T-helper 9 cell (primary cell): ENCODE results near the gene AMMECR1.
A peak's percentile ranks its signal among the peaks of the same experiment; 100 is the strongest.

Source experiments
- DNase-seq: peaks from one replicate; pipeline ENCODE4 v3.0.0-alpha.2; 2020

Gene AMMECR1

DNA sequence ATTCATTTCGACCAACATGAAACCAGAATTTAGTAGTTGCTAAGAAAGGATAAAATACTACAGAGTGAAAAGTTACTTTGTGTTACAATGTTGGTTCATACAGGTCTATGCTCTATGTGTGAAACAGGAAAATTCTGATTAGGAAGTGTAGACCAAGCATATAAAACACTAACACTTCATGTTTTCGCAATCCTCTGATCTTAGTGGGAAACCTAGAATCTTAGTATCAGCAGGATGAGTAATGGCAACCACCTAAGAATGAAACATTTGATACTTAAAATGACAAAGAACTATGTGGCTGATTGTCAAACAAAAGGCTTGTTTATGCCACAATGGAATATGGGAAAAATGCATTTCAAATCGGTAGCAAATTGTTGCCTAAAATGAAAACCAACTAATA, 116.1 kb downstream of the AMMECR1 start:
- no peak for DNase-seq

DNA sequence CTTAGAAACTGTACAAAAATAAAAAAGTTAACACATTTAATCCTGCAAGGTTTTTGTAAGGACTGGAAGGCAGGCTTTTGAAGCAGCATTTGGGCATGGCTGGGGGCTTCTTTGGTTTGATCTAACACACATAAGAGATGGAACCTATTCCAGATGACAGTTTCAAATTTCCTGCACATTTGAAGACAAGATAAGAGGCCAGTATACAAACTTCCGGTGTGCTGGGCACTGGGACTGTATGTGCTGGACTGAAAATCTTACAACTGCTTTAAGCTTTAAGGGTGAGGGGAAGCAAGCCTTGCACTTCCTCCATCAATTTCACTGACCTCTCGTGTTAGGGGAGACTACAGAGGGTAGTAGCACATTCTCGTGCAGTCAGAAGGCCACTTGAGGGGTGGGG, 122.9 kb downstream of the AMMECR1 start:
- DNase-seq = no peak

DNA sequence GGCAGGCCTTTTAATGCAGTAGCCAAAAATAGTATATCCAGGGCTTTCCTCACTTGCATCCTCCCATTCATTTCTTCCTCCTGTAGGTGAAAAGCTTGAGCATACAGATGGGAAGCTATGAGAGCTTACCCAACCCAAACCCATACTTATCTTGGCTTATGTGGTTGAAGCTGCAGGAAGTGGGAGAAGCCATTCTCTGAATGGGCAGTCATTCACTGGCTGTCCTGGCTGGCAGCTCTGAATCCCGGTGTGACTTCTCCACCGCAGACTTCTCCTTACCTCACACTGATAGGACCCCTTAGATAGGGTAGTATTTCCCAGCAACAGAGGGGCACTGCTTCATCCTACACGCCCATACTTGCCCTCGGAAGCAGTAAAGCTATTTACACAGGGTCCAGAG, 125.4 kb downstream of the AMMECR1 start:
- no peak for DNase-seq

DNA sequence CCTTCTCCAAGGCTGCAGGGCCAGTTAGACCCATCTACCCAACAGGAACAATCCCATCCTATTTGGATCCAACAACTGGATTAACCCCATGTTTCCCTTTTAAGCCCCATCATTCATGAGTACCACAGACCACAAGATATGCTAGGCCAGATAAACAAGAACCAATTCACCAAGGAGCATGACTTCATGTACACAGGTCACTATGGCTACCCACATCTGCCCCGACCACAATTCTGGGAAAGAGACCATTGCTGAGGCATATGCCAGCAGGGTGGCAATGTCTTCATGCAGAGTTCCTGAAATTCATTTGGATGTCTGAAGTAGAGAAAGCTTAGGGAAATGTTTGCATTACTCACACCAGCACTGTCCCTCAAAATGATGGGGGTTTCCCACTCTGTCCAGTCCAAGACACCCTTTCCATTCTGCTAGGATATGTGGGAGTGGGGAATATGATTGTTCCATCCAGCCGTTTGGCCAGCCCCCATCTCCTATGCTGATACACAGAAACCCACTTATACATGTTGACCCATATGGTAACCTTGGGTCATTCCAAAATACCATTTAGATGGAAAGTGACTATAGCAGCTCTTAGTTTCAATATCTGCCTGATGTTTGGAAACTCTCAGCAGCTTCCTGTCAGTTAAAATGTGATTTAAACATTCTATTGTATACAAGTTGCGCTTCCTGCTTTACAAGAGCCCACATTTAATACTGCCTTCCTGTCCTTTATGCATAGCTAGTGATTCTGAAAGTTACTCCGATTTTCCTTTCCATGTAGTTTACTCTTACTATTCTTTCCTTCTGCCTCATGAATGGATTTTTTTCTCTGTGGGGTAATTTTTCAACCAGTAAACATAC, 129.0 kb downstream of the AMMECR1 start:
- DNase-seq = no peak

DNA sequence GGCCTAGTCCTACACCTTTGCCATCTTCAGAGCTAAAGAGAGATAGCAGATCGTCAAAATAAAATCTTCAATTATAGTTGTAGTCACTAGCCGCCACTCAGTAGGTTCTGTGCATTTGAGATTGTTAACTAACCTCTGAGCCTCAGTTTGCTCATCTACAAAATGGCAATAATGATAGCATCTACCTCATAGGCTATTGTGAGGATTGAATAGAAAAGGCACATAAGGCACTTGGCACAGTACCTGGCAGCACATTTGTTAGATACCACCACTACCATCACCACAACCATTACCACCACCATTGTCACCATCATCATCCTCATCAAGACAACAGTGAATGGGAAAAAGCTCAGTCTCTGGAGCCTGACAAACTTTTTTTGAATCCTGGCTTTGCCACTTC, 134.6 kb downstream of the AMMECR1 start:
- DNase-seq = no peak

DNA sequence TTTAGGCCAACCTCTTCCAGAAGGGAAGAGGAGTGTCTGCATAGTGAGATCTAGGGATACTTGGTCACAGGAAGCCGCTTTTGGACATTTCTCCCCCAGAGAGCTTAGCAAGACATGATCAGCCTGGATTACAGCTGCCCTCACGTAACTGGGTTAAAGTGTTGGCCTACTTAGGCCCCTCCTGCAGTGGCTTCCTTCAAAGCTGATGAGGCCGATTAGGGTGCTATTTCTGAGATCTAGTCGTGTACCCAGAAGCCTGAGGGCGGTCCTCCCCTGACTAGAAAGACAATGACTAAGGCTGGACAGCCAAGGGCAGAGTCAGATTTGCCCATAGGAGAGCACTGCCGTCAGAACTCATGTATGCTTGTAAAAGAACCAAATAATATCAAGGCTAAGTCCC, 135.0 kb downstream of the AMMECR1 start:
- no peak for DNase-seq

DNA sequence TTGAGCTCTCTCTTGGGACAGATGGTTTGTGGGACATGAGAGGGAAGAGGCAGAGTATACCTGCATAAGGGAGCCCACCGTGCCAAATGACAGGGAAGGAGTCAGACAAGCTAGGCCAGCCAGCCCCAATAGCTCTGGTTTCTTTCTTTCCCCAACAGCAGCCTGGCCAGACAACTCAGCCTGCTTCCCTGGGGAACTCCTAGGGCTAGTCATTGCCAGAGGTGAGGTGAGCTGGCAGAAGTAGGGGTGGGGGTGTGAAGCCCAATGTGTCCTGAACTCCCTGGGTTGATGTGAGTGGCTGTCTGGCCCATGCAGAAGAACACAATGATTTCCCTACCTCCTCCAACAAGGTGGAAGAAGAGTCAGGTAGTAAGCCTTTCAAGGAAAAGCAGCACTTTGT, 135.5 kb downstream of the AMMECR1 start:
- DNase-seq = no peak

DNA sequence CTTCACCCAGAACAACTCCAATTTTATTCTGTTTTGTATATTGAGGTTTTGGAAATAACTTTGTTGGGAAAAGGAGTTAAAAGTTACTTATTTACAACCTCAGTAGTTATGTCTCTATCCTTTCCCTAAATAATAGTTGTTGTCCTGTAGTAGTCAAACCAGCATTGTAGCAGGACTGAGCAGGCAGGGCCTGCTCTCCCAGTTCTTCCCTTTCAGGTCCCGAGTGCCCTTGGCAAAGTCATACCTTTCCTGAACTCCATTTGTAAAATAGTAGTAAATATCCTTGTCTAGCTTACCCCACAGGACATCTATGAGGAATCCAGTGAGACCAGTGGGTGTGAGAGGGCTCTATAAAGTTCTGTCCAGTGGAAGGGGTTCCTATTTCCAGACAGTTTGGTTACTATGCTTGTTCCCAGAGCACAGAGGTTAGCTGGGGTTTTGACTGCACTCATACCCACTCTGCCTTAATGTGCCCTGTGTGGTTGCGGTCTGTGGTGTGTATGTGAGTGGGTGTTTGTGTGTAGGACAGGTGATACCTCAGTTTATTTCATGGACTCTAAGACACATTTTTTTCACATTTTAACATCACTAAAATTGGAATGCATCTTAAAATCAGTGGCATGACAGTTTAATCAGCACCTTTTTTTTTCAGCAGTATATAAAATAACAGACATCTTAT, 136.3 kb downstream of the AMMECR1 start:
- DNase-seq = no peak

DNA sequence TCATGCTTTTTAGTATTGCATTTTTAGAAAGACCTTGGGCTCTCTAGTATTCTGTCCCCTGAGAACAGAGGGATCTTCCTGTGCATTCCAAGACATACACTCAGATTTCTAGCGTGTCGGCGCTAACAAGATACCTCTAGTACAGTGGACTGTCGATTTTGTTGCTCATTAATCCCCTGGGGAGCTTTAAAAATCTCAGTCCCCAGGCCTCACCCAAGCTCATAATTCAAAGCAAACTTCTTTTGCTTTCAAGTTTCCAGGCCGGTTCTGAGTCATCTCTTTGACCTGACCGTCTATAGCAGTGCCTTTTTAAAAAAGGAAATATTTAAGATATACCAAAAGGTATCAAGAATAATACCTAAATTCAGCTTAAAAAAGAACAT, 137.0 kb downstream of the AMMECR1 start:
- DNase-seq = no peak

DNA sequence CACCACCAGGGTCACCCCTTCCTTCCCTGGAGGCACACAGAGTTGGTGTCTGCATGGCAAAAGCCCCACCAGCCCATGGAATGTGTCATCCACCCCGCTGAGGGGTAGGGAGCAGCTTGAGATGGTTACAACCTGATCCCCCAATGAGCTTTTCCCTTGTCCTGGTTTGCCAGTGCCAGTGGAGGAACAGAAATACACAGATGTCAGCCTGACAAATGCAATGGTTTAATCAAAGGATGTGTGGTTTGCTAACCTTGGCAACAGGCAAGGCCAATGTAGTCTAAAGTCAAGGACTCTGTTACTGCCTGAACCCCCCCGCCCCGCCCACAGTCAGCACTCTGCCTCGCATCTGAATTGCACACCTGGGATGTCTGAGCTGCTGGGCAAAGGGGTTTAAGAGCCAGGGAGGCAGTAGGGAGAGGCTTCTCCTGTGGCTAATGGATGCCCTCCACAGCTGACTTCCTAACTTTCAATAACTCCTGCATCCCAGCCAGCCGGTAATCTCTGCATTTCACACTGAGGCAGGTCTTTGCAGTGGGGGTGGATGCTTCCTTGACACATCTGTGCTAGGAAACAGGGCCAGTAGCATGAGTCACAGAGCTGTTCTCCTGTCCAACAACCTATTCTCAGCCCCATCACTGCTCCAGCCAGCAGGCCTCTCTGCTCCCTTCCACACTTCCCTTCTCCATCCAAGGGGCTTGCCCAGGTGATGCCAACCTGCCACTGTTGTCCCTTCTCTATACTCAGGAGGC, 137.5 kb downstream of the AMMECR1 start:
- no peak for DNase-seq

DNA sequence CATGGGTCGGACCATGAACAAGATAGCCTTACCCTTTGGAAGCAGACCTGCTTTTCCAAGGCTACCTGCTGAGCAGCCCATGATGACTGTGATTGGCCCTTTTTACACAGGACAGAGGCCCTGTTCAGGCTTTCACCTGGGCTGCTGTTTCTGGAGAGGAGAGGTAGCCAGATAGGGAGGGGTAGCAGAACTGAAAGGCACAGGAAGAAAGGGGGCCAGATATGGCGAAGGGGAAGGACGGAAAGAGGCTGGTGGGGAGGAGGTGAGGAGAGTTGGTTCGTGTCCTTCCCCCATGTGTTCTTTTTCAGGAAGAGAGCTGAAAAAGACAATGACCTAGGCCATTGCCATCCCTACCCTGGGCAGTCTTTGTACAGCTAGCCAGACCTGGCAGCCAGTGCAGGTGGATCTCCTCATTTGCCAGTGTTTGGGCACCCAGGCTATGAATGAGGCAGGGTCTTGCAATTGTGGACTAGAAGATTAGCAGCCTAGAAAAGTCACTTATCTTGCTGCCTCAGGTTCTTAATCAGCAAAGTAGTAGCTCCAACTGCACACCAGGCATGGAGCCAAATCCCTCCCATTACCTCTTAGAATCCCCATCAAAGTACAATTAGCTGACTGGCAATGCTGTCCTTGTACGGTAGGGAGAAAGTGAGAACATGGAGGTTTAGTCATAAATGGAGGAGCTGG, 139.6 kb downstream of the AMMECR1 start:
- no peak for DNase-seq

DNA sequence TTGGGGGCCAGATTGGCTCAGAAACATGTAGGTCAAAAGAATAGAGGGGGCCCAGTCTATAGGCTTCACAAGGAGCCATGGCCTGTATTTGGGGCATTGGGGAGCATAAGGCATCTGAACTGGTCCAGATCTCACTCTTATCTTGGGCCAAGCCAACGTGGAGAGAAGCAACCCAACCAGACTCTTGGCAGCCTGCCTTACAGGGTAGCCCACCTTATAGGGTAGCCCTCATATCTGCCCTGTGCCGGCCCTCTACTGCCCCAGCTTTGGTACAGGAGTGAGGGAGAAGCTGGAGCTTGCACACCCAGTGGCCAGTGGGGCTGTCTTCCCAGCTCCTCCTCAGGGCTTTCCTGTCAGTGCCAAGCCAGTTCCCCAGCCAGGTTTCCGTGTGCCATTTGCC, 142.2 kb downstream of the AMMECR1 start:
- DNase-seq = no peak

DNA sequence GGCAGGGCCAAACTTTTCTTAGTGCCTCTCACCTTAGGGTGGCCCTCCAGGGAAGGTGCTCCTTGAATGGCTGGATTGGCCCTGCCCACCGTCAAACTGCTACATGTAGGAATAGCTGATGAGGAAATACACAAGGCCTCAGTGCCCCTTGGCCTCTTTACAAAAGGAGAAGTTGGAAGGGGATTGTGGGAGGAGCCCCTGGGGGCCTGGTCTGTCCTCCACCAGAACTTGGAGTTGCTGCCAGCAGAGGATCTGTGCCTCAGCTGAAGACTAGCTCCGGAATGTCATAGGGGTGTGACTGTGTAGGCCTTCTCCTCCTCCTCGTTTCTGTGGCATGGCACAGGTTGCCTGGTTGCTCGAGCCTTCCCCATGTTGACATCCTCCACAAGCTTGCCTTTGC, 142.7 kb downstream of the AMMECR1 start:
- DNase-seq = no peak

DNA sequence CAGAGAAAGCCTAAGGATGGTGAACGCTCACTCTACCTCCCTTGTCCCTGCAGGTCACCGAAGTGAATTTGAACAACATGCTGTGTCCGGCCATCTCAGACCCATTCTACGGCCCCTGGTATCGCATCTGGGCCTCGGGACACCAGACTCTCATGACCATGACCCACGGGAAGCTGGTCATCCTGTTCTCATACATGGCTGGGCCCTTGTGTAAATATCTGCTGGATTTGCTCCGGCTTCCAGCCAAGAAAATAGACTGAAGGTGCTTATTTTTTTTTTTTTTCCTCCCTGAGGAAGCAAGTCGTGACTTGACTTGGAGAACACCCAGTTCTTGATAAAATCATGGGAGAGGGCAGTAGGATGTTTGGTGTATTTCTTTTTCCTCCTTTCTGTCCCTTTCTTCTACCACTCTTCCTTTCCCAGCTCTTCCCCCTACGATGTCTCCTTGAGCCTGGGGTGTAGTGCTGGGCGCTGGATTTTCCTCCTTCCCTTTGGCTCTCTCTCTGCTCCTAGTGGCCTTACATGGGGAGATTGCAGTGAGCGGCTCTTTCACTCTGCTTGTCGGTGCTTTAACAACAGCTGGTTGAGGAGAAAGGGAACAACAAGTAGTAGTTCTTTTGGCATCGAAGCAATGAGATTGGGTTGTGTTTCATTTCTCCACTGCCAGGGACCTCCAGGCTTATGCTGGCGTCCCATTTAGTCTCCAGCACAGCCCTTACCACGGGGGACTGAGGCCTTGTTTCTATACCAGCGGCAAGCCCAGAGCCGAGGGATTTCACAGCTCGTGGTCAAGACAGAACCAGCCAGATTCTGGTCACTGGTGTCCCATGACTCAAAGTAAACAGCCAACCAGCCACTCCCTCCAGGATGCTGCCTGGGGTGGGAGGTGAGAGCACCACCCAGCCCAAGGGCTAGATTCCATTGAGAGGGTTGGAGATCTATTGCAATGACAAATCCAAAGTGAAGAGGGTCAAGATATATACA, 144.4 kb downstream of the AMMECR1 start:
- no peak for DNase-seq

DNA sequence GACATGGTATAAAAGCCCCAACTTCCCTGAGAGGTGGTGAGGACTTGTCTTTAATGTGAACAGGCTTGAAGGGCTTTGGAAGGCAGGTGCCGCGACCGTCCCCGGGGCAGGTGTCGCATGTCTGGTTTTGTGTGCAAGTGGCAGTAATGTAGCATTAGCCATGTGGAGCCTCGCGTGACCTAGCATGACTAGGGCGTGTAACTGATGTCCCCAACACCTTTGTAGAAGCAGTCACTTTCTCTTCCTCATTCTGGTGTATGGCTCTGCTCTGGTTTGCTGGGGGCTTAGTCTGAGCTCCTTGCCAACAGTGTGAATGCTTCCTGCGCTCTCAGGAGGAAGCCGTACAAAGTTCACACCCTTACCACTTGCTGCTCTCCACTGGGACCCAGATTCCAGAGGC, 145.7 kb downstream of the AMMECR1 start:
- no peak for DNase-seq

DNA sequence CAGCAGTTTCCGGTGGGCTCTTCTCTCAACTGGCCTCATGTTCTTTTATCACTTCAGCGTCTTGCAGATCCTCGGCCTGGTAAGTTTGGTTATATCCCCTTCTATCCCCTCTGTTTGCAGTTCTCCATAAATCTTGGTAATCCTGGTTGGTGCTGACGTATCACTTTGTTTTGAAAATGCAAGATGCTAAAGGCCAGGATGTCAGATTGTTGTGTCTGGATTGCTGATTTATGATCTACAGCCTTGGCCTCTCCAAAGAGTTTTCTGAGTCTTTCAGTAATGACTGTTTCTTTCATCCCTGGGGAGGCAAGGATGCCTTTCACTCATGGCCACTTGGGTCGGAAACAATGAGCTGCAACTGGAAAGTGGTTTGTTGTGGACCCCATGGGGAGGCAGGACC, 146.4 kb downstream of the AMMECR1 start:
- no peak for DNase-seq

DNA sequence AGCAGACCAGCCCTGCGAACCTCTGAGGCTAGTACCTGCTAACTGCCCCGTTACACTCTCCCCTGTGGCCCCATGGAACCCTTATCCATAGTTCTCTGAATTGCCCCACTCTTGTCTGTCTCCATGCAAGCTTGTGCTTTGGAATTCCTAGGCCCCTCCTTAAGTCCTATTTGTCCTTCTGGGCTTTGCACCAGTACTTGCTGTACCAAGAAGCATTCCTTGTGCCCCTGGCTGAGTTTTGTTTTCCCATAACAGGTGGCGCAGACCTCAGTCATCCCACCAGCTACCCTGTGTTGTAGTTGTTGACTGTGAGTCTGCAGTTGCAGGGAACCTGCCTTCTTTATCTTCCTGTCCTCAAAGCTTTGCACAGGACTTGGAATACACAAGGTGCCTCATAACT, 147.9 kb downstream of the AMMECR1 start:
- DNase-seq = no peak

DNA sequence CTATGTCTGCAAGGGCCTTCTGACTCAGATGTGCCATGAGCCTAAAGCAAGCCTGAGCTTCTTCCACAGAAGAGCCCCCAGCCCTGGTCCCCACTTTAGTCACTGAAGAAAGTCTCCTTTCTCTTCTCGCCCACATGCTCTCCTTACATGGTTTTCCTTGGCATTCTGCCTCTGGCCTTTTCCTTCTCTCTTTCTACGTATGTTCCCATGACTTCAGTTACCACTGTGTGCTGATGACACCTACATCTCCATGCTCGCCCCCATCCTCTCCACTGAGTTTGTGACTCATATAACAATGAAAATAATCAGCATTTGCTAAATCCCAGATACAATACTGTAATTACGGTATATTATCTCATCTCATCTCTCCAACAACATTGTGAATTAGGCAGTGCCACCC, 149.3 kb downstream of the AMMECR1 start:
- no peak for DNase-seq

DNA sequence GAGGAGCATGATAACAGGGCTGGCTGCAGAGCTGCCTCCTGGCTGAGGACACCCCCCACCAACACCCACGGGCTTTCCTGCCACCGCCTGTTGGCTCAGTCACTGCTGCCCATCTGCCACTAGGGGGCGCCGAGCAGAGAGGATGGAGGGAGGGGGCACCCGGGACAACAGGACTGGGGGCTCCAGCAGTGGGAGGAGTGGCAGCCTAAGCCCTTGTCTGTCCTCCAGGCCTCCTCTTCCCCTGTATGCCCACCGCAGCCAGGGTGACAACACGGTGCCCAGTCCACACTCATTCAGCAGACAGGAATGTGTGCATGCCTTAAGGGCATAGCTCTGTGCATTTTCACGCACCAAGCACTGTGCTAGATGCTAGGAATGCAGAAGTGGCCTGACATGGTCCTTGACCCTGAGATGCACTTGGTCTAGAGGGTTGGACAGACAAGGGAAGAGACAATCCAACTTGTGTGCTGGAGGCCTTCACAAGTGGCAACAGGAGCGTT, 149.9 kb downstream of the AMMECR1 start:
- peak; percentile 59 for DNase-seq

DNA sequence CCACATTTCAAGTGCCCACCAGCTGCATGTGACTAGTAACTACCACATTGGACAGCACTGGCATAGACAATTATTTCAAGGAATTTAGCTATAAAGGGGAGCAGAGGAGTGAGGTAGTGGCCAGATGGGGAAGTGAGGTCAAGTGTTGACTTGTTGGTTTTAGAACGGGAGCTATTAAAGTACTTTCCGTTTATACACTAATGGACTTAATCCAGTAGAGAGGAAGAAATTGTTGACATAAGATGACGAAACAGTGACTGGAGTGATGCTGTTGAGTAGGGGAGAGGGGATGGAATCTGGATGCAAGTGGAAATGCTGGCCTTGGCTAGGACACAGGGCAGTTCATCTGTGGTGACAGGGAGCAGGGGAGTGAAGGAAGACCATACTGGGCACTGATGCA, 154.4 kb downstream of the AMMECR1 start:
- no peak for DNase-seq

DNA sequence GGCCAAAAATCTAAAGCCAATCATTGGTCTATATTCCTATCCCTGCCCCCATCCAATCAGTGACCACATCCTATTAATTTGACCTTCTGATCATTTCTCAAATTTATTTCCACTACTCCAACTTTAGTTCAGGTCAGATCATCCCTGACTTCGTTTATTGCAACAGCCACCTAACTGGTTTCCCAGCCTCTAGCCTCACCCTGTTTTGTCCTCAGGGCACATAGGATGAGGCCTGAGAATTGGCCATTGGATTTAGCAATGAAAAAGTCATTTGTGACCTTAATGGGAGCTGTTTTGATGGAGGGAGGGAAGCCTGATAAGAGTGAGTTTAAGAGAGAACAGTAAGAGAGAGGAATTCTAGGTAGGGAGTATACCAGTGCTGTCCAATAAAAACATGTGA, 155.0 kb downstream of the AMMECR1 start:
- no peak for DNase-seq

DNA sequence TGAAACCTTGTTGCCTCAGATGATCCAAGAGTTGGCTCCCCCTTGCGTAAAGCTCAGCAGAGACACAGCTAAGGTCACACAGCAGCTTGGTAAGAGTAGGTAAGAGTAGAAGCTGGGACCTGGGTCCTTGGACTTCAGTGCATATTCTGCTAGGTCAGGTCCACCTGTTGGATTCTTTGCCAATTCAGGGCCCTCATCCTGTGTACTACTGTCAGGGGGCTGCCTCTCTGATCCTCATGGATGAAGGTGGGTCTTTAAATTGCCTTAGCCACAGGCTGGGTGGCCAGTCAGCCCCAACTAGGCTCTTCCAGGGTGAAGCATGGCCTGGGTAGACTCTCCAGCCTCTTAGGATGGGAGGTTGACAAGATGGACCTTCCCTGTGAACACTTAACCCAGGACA, 155.8 kb downstream of the AMMECR1 start:
- DNase-seq = no peak
